ENCODE results near the gene KRT72. TPM values are rescaled to one million over a fixed set of nuclear protein-coding genes. Genes with fewer than 3 reads are reported as not detected.

The KRT72 gene
- total RNA-seq, 1 experiment from 2014 or later, result not detected

DNA sequence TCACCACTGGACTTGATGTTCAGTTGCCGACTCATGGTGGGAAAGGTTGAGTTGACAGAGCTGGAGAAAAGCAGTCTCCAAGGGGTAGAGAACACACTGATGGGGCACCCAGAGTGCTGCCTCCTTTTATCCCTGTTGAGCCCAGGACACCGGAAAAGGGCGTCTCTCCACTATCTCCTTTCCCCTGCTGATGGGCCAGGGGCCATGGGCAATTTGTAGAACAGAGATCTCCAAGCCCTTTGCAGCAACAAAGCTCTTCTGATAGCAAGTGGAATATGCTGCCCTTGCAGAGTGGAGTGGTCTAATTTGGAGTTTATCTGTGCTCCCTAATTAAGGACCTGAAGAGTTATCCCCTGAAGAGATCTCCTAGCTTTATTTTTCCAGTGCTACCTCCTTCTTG lies 27.5 kb downstream of the KRT72 start, which contains the start of gene KRT74:
Gene KRT74, minus strand, starts transcription at position 101 of the 400 bp plus-strand sequence. Its CDS starts 66 bp downstream, at position 35.
- Histone ChIP-seq H3K4me1 (replicated peaks) (no peaks in the 10 kb centered on the region), H3K27me3 (replicated peaks) (peaks cover 36% of the 10 kb centered on the region), H3K27ac (no peak within 1 kb of the TSS), H3K4me3 (no peak within 1 kb of the TSS), H3K36me3 (no peaks in the 10 kb centered on the region), H3K9me3 (replicated peaks) (no peaks in the 10 kb centered on the region)
- DNase-seq (ENCODE audit: low read depth in 1 of 2, low spot score in 2 of 2), result no peak

DNA sequence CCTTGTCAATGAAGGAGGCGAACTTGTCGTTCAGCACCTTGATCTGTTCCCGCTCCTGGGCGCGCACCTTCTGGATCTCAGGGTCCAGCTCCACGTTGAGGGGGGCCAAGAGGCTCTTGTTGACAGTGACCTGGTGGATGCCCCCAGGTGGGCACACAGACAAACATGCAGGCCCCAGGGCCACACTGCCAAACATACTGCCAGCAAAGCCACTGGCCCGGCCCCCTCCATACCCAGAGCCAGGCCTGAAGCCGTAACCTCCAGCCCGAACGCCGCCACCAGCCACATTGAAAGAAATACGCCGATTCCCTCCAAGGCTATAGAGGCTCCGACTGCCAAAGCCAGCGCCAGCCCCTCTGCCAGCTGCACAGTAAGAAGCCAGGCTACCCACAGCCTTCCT lies 28.0 kb downstream of the KRT72 start:
- no peaks in the 10 kb centered on the region for H3K9me3 ChIP-seq (replicated peaks)
- DNase-seq (ENCODE audit: low read depth in 1 of 2, low spot score in 2 of 2), result no peak
- H3K36me3 ChIP-seq, result no peaks in the 10 kb centered on the region
- H3K4me3 ChIP-seq, result no peak overlapping the region
- peaks cover 32% of the 10 kb centered on the region for H3K27me3 ChIP-seq (replicated peaks)
- no peaks in the 10 kb centered on the region for H3K4me1 ChIP-seq (replicated peaks)
- H3K27ac ChIP-seq, result no peak overlapping the region

DNA sequence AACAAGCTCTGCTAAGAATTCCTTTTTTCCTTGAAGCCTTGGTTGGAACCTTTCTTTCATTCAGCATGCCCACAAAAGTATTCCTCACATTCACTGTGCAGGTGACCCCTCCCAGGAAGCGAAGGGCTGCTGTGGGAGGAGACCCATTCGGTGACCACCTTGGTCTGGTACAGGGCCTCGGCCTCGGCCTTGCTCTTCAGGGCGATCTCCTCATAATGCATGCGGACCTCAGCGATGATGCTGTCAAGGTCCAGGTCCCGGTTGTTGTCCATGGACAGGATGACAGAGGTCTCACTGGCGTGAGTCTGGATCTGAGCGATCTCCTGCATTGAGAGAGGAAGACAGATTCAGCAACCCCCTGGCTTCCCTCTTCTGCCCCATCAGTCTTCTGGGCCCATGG lies 30.8 kb downstream of the KRT72 start:
- H3K27ac ChIP-seq, result no peak overlapping the region
- H3K9me3 ChIP-seq (replicated peaks), result no peaks in the 10 kb centered on the region
- DNase-seq (ENCODE audit: low read depth in 1 of 2, low spot score in 2 of 2), result no peak
- no peak overlapping the region for H3K4me3 ChIP-seq
- no peaks in the 10 kb centered on the region for H3K36me3 ChIP-seq
- no peaks in the 10 kb centered on the region for H3K4me1 ChIP-seq (replicated peaks)
- H3K27me3 ChIP-seq (replicated peaks), result peaks cover 26% of the 10 kb centered on the region

DNA sequence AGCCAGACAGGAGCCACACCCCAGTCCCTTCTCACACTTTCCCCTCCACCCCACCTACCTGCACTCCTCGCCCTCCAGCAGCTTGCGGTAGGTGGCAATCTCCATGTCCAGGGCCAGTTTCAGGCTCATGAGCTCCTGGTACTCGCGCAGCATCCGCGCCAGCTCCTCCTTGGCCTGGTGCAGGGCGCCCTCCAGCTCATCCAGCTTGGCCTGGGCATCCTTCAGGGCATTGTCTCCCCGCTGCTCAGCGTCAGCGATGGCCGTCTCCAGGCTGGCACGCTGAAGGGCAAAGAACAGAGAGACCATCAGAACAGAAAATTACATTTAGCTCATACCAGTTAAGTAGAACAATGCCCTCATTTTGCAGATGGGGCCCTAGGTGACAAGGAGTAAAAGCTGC lies 33.2 kb downstream of the KRT72 start:
- H3K36me3 ChIP-seq, result no peaks in the 10 kb centered on the region
- no peaks in the 10 kb centered on the region for H3K4me1 ChIP-seq (replicated peaks)
- H3K27me3 ChIP-seq (replicated peaks), result peaks cover 24% of the 10 kb centered on the region
- no peak overlapping the region for H3K27ac ChIP-seq
- no peak overlapping the region for H3K4me3 ChIP-seq
- no peaks in the 10 kb centered on the region for H3K9me3 ChIP-seq (replicated peaks)
- DNase-seq (ENCODE audit: low read depth in 1 of 2, low spot score in 2 of 2), result no peak

DNA sequence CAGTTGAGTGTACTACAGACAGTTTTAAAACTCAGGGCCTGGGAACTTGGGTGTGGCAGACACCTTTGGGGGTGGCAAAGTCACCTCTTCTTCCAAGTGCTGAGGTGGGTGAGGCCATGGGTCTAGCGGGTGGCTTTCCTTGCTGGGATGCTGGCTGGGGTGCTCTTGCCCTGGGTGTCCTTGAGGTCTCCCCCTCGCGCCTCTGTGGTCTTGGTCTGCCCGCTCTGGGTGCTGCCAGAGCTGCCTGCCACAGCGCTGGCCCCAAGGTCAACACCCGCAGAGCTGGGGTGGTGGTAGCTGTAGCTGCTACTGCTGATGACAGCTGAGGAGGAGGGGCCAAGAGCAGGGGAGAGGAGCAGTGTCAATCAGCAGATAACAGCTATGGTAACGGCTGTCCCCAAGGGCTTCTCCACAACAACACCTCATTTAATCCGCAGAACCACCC lies 34.4 kb downstream of the KRT72 start:
- Histone ChIP-seq H3K27ac (no peak overlapping the region), H3K4me3 (no peak overlapping the region), H3K4me1 (replicated peaks) (no peaks in the 10 kb centered on the region), H3K27me3 (replicated peaks) (peaks cover 24% of the 10 kb centered on the region), H3K9me3 (replicated peaks) (no peaks in the 10 kb centered on the region), H3K36me3 (no peaks in the 10 kb centered on the region)
- no peak for DNase-seq (ENCODE audit: low read depth in 1 of 2, low spot score in 2 of 2)

DNA sequence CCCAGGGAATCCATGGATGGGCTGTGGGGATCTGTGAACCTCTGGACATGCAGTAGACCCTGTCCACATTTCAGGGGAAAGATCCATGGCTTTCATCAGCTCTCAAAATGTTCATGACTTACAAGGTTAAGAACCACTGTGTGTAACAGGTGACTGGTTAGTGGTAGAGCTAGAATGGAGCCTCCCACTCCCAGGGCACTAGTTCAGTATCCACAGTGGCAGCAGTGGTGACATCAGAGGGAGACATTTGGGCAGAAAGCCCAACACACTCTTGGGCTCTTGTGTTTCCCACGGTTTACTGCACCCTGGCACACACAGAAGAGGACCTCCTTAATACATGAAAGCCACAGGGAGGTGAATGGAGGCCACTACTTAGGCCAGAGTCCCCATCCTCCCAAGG lies 36.7 kb downstream of the KRT72 start:
- no peak overlapping the region for H3K4me3 ChIP-seq

DNA sequence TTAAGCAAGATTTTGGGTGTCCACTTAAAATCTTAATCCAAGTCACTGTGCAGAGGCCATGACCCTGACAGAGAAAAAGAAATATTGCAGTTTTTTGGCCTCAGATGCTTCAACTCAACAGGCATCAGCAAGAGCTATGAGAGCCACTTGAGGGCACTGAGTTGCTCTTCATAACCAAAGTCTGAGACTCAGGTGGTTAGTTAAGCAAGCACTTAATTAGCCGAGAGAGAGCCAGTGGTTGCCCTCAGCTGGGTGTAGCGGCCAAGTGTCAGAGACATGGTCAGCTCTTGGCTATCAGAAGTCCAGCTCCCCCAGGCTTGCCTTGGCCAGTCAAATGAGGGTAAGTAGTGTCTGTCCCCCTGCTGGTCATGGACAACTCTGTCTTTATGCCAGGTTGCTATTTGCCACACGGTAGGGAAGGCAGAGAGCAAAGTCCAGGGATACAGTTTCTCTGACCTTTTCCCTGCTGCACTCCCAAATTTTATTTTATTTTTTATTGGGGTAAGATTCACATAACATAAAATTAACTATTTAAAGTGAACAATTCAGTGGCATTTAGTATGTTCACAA lies 39.3 kb downstream of the KRT72 start:
- H3K27me3 ChIP-seq (replicated peaks), result peaks cover 21% of the 10 kb centered on the region
- DNase-seq (ENCODE audit: low read depth in 1 of 2, low spot score in 2 of 2), result no peak

More for the DNA sequence above, 36.7 kb downstream of the KRT72 start:
- DNase-seq (ENCODE audit: low read depth in 1 of 2, low spot score in 2 of 2), result no peak
- no peaks in the 10 kb centered on the region for H3K36me3 ChIP-seq
- H3K9me3 ChIP-seq (replicated peaks), result no peaks in the 10 kb centered on the region
- no peaks in the 10 kb centered on the region for H3K4me1 ChIP-seq (replicated peaks)
- peaks cover 13% of the 10 kb centered on the region for H3K27me3 ChIP-seq (replicated peaks)
- no peak overlapping the region for H3K27ac ChIP-seq

DNA sequence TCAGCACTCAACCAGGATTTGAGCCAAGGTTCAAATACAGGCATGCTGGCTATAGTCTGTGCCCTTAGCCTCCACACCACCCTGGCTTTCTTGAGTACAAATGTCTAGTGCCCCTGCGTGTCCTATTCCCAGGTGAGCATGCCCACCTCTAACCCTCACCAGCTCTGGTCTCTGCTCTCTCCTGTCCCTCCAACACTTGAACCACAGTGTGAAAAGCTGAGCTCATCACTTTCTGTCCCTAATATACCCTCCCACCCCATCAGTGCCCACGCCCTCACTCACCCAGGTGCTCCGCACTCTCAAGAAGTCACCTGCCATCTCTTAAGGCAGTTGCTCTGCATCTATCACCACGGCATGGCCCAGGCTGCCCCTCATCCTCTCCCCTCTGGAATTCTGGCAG lies 41.3 kb downstream of the KRT72 start:
- H3K4me3 ChIP-seq, result no peak overlapping the region
- H3K27ac ChIP-seq, result no peak overlapping the region
- H3K4me1 ChIP-seq (replicated peaks), result no peaks in the 10 kb centered on the region
- H3K9me3 ChIP-seq (replicated peaks), result no peaks in the 10 kb centered on the region
- H3K27me3 ChIP-seq (replicated peaks), result peaks cover 28% of the 10 kb centered on the region
- no peaks in the 10 kb centered on the region for H3K36me3 ChIP-seq
- no peak for DNase-seq (ENCODE audit: low read depth in 1 of 2, low spot score in 2 of 2)

More for the DNA sequence above, 39.3 kb downstream of the KRT72 start:
- Histone ChIP-seq H3K36me3 (no peaks in the 10 kb centered on the region), H3K27ac (no peak overlapping the region), H3K4me1 (replicated peaks) (no peaks in the 10 kb centered on the region), H3K4me3 (no peak overlapping the region), H3K9me3 (replicated peaks) (no peaks in the 10 kb centered on the region)

DNA sequence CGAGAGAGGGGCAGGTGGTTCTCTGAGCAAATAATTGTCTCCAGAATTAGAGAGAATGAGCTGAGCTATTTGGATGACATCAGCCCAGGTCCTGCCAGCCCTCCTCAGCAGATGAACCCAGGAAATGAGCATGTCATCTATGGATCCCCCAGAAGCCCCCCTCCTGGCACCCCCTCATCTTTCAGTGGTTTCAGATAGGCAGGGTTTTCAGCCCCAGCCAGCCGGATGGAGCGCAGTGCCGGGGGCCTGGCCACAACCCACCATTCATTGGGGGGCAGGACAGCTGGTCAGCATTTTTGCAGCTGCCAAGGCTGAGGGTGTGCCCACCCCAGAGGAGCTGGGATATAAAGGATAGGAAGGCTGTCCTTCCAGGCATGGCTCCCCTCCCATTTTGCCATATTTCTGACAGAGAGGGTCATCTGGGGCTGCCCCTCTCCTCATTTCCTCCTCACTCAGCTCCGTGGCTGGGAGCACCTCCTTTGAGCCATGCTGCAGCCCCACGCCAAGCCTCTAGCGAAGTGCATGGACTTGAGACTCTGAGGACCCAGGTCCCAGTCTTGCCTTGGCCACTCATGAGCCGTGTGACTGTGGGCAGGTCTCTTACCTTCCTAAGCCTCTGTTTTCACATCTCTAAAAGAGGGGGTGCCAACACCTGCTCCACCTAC lies 42.4 kb downstream of the KRT72 start:
- no peak overlapping the region for H3K4me3 ChIP-seq
- no peak overlapping the region for H3K27ac ChIP-seq
- no peaks in the 10 kb centered on the region for H3K36me3 ChIP-seq
- no peak for DNase-seq (ENCODE audit: low read depth in 1 of 2, low spot score in 2 of 2)
- no peaks in the 10 kb centered on the region for H3K4me1 ChIP-seq (replicated peaks)
- no peaks in the 10 kb centered on the region for H3K9me3 ChIP-seq (replicated peaks)
- peaks cover 28% of the 10 kb centered on the region for H3K27me3 ChIP-seq (replicated peaks)

DNA sequence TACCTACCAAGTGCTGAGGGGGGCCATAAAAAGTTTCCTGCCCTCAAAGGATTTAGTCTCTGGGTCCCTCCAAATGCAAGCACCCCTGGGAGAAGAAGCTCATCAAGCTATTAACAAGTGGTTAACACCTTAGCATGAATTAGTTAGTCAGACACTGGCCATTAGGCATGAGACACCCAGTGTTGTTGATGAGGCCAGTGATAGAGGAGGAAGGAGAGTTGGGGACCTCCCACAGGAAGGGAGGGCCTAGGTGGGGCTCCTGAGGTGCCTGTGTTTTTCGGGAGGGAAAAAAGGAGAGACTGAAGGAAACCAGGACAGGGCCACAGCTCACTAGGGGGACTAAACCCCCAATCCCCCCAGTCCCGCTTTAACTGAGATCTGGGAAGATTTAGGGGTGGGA lies 43.8 kb downstream of the KRT72 start:
- Histone ChIP-seq H3K36me3 (no peaks in the 10 kb centered on the region), H3K9me3 (replicated peaks) (no peaks in the 10 kb centered on the region), H3K4me1 (replicated peaks) (no peaks in the 10 kb centered on the region), H3K27ac (no peak overlapping the region), H3K4me3 (no peak overlapping the region), H3K27me3 (replicated peaks) (peaks cover 27% of the 10 kb centered on the region)
- DNase-seq (ENCODE audit: low read depth in 1 of 2, low spot score in 2 of 2), result no peak

DNA sequence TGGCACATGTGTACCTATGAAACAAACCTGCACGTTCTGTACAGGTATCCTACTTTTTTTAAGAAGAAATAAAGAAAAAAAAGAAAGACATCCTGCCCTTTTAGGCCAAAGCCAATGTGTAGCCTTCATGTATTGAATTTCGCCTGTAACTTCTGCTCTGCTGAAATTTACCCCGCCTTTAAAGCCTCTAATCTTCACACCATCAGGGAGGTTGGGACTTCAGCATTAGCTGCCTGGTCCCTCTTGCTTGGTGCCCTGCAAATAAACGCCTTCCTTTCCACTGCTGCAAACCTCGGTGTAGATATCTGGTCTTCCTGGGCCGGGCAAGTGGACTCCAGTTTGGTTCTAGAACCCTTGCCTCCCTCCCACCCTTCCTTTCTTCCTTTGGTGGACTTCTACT lies 45.7 kb downstream of the KRT72 start:
- no peaks in the 10 kb centered on the region for H3K36me3 ChIP-seq
- H3K27me3 ChIP-seq (replicated peaks), result peaks cover 31% of the 10 kb centered on the region
- DNase-seq (ENCODE audit: low read depth in 1 of 2, low spot score in 2 of 2), result no peak
- no peaks in the 10 kb centered on the region for H3K9me3 ChIP-seq (replicated peaks)
- no peak overlapping the region for H3K27ac ChIP-seq
- H3K4me1 ChIP-seq (replicated peaks), result no peaks in the 10 kb centered on the region
- no peak overlapping the region for H3K4me3 ChIP-seq

DNA sequence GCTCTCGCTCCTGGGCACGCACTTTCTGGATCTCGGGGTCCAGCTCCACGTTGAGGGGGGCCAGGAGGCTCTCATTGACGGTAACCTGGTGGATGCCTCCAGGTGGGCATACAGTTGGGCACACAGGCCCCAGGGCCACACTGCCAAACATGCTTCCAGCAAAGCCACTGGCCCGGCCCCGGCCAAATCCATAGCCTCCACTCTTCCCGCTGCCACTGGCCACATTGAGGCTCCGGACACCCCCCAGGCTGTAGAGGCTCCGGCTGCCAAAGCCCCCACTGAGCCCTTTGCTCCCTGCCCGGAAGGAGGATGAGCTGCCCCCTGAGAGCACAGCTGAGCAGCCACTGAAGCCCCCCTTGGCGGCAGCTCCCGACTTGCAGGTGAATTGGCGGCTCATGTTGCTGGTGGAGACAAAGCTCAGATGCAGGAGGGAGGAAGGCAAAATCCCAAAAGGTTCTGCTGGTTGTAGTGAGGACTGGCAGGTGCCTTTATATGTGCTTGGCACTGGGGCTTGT lies 48.5 kb downstream of the KRT72 start, which contains the start of gene KRT71:
Gene KRT71, minus strand, starts transcription at position 465 of the 515 bp plus-strand sequence. Its CDS starts 68 bp downstream, at position 397.
- no peaks in the 10 kb centered on the region for H3K4me1 ChIP-seq (replicated peaks)
- H3K9me3 ChIP-seq (replicated peaks), result no peaks in the 10 kb centered on the region
- DNase-seq (ENCODE audit: low read depth in 1 of 2, low spot score in 2 of 2), result no peak
- no peaks in the 10 kb centered on the region for H3K36me3 ChIP-seq
- H3K27ac ChIP-seq, result no peak within 1 kb of the TSS
- H3K4me3 ChIP-seq, result no peak within 1 kb of the TSS
- H3K27me3 ChIP-seq (replicated peaks), result peaks cover 32% of the 10 kb centered on the region

DNA sequence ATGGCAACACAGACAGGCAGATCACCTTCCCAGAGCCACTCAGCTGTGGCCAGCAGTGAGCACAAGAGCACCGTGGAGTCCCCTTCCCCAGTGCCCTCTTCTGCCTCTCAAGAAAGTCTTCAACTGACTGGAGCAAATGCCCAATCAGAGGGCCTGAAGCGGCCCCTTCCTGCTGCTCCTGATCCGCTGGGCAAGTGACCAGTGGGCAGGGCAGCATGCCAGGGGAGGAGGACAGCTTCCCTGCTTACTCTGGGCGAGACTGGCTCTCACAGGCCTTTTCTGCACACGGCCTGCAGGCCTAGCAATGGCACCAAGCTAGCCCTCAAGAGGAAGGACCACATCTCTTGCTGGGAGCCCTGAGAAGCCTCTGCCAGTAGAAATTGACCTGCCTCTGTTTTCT lies 49.2 kb downstream of the KRT72 start:
- Histone ChIP-seq H3K27me3 (replicated peaks) (peaks cover 25% of the 10 kb centered on the region), H3K4me1 (replicated peaks) (no peaks in the 10 kb centered on the region), H3K4me3 (no peak overlapping the region), H3K27ac (no peak overlapping the region), H3K9me3 (replicated peaks) (no peaks in the 10 kb centered on the region), H3K36me3 (no peaks in the 10 kb centered on the region)
- DNase-seq (ENCODE audit: low read depth in 1 of 2, low spot score in 2 of 2), result no peak

DNA sequence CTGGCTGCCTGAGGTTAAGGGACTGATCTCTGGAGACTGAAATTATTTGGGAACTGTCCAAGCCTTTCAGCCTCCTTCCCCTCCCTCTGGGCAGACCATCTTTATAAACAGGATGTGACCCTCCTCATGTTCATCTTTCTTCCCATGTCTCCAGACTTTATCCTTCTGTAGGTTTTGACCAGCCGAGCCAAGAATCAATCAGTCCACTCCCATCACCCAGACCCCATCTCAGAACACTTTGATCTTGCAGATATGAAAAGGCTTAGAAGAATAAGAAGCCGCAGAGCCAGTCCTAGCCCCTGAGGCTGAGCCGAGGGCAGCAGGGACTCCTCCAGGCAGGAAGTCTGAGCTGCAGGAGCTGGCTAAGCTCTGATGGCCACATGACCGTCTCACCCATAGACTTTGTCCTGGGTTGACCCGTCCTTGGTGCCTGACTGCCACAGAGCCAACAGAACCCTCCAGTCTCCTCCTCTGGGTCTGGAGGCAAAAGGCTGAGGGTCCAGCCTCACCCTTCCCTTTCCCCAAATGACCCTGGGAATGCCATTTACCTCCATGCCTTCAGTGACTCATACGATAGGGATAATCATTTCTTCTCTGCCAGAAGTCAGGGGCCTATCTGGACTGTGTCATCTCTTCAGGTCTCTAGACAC lies 49.9 kb downstream of the KRT72 start:
- no peak for DNase-seq (ENCODE audit: low read depth in 1 of 2, low spot score in 2 of 2)
- Histone ChIP-seq H3K4me1 (replicated peaks) (no peaks in the 10 kb centered on the region), H3K36me3 (no peaks in the 10 kb centered on the region), H3K9me3 (replicated peaks) (no peaks in the 10 kb centered on the region), H3K27me3 (replicated peaks) (peaks cover 21% of the 10 kb centered on the region), H3K4me3 (no peak overlapping the region), H3K27ac (no peak overlapping the region)
